PC-9 (cell line): ENCODE data around the gene GAS7.

ENCODE experiments used
- EZH2 ChIP-seq: fragments of 200-600 bp; sonication (generic); IDR thresholded peaks from 2 replicates; pipeline ENCODE4 v1.8.0; 2017; ENCODE audit warnings: antibody characterized with exemption, low read depth
- TF ChIP-seq, protein P1 (sequence below): fragments of 200-600 bp; sonication (generic); conservative IDR thresholded peaks from 2 replicates; pipeline ENCODE4 v1.6.1; 2017; ENCODE audit warnings: mixed run types, antibody characterized with exemption, mild to moderate bottlenecking, moderate library complexity

DNA sequence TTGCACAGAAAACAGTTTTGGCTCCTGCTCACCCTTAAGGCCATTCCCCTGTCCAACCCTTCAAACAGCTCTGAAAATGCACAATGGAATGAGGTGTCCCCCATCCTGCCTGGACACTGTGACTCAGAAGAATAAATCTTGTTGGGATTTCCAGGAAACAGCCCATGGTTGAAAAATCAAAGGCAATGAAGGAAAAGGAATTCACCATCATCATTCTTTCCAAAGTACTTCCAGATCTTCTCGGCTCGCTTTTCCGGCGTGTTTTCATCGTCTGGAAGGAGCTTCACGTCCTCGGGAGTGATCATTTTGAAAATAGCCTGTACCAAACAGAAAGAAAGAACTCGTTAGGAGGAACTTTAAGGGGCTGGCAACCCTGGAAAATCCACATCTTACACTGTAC lies 297.6 kb downstream of the GAS7 start:
- TF ChIP-seq, protein P1, sequence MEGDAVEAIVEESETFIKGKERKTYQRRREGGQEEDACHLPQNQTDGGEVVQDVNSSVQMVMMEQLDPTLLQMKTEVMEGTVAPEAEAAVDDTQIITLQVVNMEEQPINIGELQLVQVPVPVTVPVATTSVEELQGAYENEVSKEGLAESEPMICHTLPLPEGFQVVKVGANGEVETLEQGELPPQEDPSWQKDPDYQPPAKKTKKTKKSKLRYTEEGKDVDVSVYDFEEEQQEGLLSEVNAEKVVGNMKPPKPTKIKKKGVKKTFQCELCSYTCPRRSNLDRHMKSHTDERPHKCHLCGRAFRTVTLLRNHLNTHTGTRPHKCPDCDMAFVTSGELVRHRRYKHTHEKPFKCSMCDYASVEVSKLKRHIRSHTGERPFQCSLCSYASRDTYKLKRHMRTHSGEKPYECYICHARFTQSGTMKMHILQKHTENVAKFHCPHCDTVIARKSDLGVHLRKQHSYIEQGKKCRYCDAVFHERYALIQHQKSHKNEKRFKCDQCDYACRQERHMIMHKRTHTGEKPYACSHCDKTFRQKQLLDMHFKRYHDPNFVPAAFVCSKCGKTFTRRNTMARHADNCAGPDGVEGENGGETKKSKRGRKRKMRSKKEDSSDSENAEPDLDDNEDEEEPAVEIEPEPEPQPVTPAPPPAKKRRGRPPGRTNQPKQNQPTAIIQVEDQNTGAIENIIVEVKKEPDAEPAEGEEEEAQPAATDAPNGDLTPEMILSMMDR = no peak
- TF ChIP-seq EZH2 = no peak
